Stimulated activated CD8-positive, alpha-beta memory T cell treated with anti-CD3 and anti-CD28 coated beads, Interleukin-2, amount 100 ng/mL, for 1 hour (primary cell): ENCODE results near the gene ARHGAP19.
"Not testable (repeated sequence)": the region's sequence is repeated elsewhere in the genome, so short reads cannot be mapped to it uniquely, and the experiment has no call there.

Experiments
- DNase-seq, 2 donors: peaks; one replicate each; pipeline ENCODE4 v3.0.0-alpha.2; 2020; ENCODE audit warnings: low read depth in 2 of 2

The ARHGAP19 gene

DNA sequence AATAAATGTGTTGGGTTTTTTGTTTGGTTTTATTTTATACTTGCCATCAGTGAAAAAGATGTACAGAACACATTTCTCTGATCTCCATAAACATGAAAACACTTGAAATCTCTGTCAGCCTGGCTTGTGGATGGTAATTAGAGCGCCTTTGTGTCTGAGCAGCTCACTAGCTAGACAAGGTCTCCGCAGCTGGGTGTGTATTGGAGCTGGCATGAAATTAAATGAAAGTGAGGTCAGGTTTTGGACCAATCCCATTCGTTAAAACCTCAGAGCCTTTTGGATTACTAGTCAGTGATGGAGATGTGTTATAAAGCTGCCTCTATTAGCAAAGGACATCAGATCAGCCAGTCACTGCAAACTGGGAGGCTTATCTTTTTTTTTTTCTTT, 29.4 kb upstream of the ARHGAP19 start:
- DNase-seq = no peak

DNA sequence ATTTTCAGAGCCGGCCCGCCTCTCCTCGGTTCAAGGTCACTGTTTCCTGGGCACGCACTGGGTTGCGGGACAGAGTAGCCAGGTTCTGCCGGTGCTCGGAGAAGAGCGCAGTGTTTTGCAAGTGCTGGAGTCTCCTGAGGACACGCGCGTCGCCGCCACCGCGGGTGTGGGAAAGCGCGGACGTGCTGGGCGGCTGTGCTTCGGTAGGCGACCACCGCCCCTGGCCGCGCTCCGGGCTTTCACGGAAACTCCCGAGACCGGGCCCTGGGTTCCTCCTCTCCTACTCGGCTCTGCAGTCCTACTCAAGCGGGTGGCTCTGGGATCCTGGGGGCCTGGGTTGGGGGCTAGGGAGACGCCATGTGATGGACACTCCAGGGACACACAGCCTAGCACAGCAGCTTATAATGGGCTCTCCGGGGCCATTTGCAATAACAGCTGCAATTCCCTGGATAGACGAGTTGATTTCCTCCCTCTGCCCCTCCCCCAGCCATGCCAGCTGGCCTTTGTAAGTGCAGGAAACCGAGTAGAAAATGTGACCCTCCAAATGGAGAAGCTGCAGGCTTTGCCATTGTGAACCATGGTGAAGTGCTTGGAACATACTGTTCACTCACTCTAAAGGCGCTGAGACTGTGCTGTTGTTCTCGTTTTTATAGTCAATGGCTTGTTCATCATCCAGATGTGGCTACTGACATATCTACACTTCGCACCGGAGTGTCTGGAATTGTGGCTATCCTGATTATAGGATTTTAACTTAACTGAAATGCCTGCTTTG, 28.8 kb upstream of the ARHGAP19 start:
- no peak for DNase-seq

- DNase-seq = no peak
These were observed 28.1 kb upstream of the ARHGAP19 start for GRCh38 chr10:97320480-97321031.

DNA sequence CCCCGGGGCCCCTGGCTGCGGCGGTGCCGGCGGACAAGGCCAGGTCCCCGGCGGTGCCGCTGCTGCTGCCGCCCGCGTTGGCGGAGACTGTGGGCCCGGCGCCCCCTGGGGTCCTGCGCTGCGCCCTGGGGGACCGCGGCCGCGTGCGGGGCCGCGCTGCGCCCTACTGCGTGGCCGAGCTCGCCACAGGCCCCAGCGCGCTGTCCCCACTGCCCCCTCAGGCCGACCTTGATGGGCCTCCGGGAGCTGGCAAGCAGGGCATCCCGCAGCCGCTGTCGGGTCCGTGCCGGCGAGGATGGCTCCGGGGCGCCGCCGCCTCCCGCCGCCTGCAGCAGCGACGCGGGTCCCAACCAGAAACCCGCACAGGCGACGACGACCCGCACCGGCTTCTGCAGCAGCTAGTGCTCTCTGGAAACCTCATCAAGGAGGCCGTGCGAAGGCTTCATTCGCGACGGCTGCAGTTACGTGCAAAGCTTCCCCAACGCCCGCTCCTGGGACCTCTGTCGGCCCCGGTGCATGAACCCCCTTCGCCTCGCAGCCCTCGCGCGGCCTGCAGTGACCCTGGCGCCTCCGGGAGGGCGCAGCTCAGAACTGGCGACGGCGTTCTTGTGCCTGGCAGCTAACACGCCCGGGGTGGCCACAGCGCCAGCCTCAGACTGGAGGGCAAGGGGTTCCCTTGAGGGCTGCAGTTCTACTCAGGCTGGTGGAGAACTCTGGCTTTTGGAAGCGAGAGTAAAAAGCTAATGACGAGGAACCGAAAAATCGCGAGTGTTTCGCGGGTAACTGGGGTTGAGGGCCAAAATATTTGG, 27.4 kb upstream of the ARHGAP19 start:
- DNase-seq = peak; percentile 44 to 45

GRCh38 chr10:97318772-97319651, 26.6 kb upstream of the ARHGAP19 start, which contains the start of gene FRAT1:
Gene FRAT1 (plus strand): TSS chr10:97319271. CDS start chr10:97319454, 183 bp downstream.
- peak; percentile 77 to 86 for DNase-seq

DNA sequence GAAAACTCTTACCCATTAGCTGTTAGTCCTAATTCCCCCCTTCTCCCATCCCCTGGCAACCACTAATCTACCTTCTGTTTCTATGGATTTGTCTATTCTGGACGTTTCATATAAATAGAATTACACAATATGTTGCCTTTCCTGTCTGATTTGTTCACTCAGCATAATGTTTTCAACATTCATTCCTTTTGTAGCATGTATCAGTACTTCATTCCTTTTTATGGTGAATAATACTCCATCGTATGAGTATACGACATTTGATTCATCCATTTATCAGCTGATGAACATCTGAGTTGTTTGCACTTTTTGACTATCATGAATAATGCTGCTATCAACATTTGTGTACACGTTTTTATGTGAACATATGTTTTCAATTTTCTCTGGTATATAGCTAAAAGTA, 22.2 kb upstream of the ARHGAP19 start:
- DNase-seq = no peak

DNA sequence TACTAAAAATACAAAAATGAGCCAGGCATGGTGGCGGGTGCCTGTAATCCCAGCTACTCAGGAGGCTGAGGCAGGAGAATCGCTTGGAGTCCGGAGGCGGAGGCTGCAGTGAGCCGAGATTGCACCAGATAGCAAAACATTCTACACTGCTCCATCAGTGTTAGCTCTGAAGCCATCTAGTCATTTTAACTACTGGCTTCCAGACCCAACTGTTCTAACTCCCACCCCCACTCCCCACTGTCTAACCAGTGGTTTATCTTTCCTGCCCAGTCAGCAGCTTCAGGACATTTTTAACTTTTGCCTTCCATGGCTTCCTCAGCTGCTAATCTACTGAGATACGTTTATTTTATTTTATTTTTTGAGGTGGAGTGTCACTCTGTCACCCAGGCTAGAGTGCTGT, 20.5 kb upstream of the ARHGAP19 start:
- DNase-seq = no peak

DNA sequence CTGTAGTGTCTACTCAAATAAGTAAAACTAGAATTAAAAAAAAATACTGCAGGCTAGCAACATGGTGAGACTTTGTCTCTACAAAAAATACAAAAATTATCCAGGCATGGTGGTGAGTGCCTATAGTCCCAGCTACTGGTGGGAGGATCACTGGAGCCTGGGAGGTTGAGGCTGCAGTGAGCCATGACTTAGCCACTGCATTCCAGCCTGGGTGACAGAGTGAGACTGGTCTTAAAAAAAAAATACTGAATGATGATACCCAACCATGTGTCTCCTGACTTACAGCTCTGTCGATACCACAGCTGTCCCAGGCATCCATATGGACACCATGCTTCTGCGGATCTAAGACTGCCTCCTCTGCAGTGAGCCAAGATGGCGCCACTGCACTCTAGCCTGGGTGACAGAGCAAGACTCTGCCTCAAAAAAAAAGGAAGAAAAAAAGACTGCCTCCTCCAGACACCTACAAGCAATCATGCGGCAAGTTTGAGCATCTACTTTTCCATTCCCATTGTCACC, 18.7 kb upstream of the ARHGAP19 start:
- no peak for DNase-seq

DNA sequence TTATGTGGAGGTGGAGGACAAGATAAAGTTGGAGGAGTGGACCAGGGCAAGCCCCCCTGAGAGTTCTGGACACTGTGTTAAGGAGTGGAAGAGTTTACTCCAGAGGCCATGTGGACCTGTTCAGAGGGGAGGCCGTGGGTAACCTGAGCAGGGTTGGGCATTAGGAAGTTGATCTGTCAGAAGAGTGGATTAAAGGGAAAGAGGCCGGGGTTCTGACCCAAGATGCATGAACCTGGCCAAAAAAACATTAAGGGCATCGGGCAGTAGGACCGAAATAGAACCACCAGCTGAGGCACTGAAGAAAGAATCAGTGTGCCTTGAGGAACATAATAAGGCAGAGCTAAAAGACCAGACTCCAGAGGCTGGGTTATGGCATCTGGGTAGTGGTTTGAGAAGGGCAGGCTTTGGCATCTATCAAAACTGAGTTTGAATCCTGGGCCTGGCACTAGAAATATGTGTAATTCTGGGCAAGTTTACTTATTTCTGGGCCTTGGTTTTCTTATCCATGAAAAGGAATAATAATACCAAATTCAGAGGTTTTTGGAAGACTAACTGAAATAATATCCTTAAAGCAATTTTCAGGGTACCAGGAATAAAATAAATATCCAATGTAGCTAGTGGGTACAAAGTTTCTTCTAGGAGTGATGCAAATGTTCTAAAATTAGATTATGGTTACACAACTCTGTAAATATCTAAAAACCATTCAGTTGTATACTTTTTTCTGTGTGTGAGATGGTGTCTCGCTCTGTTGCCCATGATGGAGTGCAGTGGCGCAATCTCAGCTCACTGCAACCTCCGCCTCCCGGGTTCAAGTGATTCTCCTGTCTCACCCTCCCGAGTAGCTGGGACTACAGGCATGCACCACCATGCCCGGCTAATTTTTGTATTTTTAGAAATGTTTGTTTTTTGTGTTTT, 15.7 kb upstream of the ARHGAP19 start:
- DNase-seq = no peak

DNA sequence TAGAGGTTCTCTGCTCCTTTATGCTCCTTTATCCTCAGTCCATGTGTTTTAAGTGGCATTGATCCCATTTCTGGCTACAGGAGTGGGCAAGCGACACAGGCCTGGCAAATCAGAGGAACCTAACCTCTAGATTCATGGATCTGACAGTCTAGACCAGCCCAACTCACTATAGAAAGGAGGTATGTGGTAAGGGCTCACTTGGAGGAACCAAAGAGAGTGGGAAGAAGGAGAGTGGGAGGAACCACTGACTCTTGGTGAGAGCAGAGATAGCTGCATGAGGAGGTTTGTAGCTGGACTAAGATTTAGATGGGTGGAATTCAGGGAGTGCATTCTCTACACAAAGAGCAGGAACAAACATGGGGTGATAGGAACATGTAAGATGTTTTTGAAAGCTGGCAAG, 15.0 kb upstream of the ARHGAP19 start:
- DNase-seq = no peak

DNA sequence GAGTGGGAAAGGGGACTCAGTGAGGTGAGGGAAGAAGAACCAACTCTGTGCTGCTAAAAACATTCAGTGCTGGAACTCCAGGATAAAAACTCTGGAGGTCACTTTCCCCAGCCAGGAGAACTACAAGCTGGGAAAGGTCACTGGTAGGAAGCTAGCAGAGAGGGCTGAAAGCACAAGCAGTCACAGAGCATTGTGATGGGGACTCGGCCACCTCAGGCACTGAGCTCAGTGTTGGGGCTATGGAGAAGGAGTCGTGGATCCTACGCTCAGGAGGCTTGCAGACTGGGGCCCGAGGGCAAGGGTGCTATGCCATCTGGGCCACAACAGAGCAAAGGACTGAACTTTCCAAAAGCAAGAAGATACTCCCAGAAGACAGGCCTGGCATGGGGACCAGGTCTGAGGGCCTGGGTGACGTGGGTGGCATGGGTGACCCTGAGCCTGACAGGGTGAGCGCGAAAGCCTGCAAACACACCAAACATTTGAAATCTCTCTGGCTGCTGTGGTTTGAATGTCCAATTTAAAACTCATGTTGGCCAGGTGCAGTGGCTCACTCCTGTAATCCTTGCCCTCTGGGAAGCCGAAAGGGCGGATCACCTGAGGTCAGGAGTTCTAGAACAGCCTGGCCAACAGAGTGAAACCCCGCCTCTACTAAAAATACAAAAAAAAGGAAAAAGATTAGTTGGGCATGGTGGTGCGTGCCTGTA, 9.8 kb upstream of the ARHGAP19 start:
- DNase-seq = no peak

GRCh38 chr10:97300980-97301379, 8.5 kb upstream of the ARHGAP19 start:
- DNase-seq = no peak

DNA sequence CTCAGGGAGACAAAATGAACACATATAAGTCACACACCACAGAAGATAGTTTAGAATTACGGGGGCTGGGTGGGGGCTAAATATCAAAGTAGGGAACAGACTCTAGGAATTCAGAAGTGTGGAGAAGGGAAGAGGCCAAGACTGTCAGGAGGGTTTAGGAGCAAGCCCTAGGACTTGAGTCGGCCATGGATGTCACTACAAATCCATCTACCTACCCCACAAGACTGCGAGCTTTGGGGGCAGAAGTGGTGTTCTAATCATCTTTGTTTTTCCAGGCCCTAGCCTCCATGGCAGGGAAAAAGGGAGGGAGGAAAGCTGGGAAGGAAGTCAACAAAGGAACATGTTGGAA, 5.8 kb upstream of the ARHGAP19 start:
- no peak for DNase-seq

GRCh38 chr10:97297556-97298222, 5.3 kb upstream of the ARHGAP19 start:
- DNase-seq = no peak

DNA sequence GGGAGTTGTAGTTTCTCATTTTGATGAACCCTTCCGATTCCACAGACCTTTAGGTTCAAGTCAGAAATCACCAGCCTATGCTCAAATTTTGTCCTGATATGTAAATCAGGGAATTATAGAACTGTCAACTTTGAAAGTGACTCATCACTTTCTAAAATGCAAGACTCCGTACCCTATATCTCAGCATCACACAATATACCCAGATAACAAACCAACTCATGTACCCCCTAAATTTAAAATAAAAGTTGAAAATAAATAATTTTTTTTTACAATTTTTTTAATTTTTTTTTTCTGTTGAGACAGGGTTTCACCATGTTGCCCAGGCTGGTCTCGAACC, 393 bp upstream of the ARHGAP19 start:
- DNase-seq = no peak

- DNase-seq = no peak
These were observed 910 bp downstream of the ARHGAP19 start for GRCh38 chr10:97291357-97292096.

DNA sequence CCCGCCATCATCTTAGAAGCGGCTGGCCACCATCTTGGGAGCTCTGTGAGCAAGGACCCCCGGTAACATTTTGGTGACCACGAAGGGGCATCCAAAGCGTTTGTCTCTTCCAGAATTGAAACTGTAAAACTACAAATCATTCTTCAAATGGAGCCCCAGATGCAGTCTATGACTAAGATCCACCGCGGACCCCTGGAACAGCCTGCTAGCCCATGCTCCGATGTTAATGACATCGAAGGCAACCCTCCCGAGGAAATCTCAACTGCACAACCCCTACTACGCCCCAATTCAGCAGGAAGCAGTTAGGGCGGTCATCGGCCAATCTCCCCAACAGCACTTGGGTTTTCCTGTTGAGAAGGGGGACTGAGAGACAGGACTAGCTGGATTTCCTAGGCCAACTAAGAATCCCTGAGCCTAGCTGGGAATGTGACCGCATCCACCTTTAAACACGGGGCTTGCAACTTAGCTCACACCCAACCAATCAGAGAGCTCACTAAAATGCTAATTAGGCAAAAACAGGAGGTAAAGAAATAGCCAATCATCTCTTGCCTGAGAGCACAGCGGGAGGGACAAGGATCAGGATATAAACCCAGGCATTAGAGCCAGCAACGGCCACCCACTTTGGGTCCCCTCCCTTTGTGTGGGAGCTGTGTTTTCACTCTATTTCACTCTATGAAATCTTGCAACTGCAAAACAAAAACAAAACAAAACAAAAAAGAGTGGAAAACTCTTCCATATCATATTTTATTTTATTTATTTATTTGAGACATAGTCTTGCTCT, 1.7 kb downstream of the ARHGAP19 start:
- DNase-seq = not testable (repeated sequence)

- DNase-seq = not testable (repeated sequence)
These were observed 2.4 kb downstream of the ARHGAP19 start for GRCh38 chr10:97290076-97290475.
